OCI-LY7 (cell line): ENCODE measurements around the gene CFDP1.

Source experiments
- EZH2phosphoT487 ChIP-seq: fragments of 200-600 bp; sonication (generic); IDR thresholded peaks from 2 replicates; pipeline ENCODE4 v1.6.1; 2018; ENCODE audit warnings: low read depth, borderline replicate concordance, mild to moderate bottlenecking, mixed run types, antibody characterized with exemption, low read length, moderate library complexity, mixed read lengths
- TF ChIP-seq, protein P1 (sequence below): fragments of 200-600 bp; sonication (generic); conservative IDR thresholded peaks from 2 replicates; pipeline ENCODE4 v1.5.1; 2014; ENCODE audit warnings: mild to moderate bottlenecking, antibody characterized with exemption, low read length, moderate library complexity, mixed read lengths

GRCh38 chr16:75452464-75453190 is 19.3 kb upstream of the CFDP1 start:
- TF ChIP-seq, protein P1, sequence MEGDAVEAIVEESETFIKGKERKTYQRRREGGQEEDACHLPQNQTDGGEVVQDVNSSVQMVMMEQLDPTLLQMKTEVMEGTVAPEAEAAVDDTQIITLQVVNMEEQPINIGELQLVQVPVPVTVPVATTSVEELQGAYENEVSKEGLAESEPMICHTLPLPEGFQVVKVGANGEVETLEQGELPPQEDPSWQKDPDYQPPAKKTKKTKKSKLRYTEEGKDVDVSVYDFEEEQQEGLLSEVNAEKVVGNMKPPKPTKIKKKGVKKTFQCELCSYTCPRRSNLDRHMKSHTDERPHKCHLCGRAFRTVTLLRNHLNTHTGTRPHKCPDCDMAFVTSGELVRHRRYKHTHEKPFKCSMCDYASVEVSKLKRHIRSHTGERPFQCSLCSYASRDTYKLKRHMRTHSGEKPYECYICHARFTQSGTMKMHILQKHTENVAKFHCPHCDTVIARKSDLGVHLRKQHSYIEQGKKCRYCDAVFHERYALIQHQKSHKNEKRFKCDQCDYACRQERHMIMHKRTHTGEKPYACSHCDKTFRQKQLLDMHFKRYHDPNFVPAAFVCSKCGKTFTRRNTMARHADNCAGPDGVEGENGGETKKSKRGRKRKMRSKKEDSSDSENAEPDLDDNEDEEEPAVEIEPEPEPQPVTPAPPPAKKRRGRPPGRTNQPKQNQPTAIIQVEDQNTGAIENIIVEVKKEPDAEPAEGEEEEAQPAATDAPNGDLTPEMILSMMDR, result no peak
- no peak for TF ChIP-seq EZH2phosphoT487
